ENCODE results near the gene SCFD2. TPM values are rescaled to one million over a fixed set of nuclear protein-coding genes. Genes with fewer than 3 reads are reported as not detected.

Gene SCFD2
- total and polyA plus RNA-seq, 10 of the 15 experiments (the other 5 are each of a cell fraction or from before 2014, with no cell fraction given) = 4.8 to 37.6 (median 24.9) TPM

GRCh38 chr4:53193111-53193510 is 172.8 kb downstream of the SCFD2 start:
- POLR2A ChIA-PET = no interaction called here
- Histone ChIP-seq H3K27ac (ENCODE audit: control insufficient read depth, insufficient read depth) (no peak overlapping the region), H3K9ac (ENCODE audit: control insufficient read depth, insufficient read depth, low read length) (no peak overlapping the region), H3K27me3 (replicated peaks in 1 of 2; ENCODE audit: control insufficient read depth in 2 of 2, insufficient read depth in 2 of 2, low read length in 1 of 2) (no peaks in the 10 kb centered on the region), H3K4me2 (ENCODE audit: control insufficient read depth, insufficient read depth) (no peak overlapping the region), H3K79me2 (ENCODE audit: control insufficient read depth, insufficient read depth, low read length) (no peaks in the 10 kb centered on the region), H3K36me3 (ENCODE audit: control insufficient read depth in 2 of 2, insufficient read depth in 2 of 2, low read length in 1 of 2) (no peaks in the 10 kb centered on the region), H3K4me3 (no peak overlapping the region), H3K9me3 (replicated peaks; ENCODE audit: control insufficient read depth, insufficient read depth, low read length) (no peaks in the 10 kb centered on the region), H3K4me1 (ENCODE audit: control insufficient read depth, insufficient read depth, low read length) (no peaks in the 10 kb centered on the region), H4K20me1 (ENCODE audit: control insufficient read depth, insufficient read depth) (no peaks in the 10 kb centered on the region), H2AFZ (ENCODE audit: control insufficient read depth, low read depth, low read length) (no peak overlapping the region)
- no peak for ATAC-seq
- SMC1A ChIA-PET (ENCODE audit: uncharacterized antibody, unreplicated experiment) = no interaction called here
- WGBS (ENCODE audit: insufficient coverage, insufficient replicate concordance, low lambda C conversion rate, missing lambda C conversion rate) = 91% methylated on average over 1 of the region's 1 CpG
- TF ChIP-seq PML (IDR thresholded peaks at IDR 0.05; ENCODE audit: low read length) (no peak), ZNF622 (IDR thresholded peaks at IDR 0.05) (no peak), NR2C1 (IDR thresholded peaks at IDR 0.05) (no peak), SIX5 (IDR thresholded peaks at IDR 0.05; ENCODE audit: low read depth, low read length, severe bottlenecking) (no peak), NR2C2 (IDR thresholded peaks at IDR 0.05; ENCODE audit: borderline replicate concordance, control insufficient read depth, insufficient read length, low read depth) (no peak), SIN3A (IDR thresholded peaks at IDR 0.05; ENCODE audit: low read depth, low read length) (no peak), NFIC (IDR thresholded peaks at IDR 0.05; ENCODE audit: low read depth, low read length) (no peak), ESRRA (IDR thresholded peaks at IDR 0.05; ENCODE audit: low read length) (no peak), JUND (IDR thresholded peaks at IDR 0.05; ENCODE audit: low read depth, low read length) (no peak), IRF4 (IDR thresholded peaks at IDR 0.05; ENCODE audit: low read depth, low read length) (no peak), SMAD5 (IDR thresholded peaks at IDR 0.05; ENCODE audit: low read depth) (no peak), SREBF1 (IDR thresholded peaks at IDR 0.05; ENCODE audit: low read length) (no peak), STAT1 (conservative IDR thresholded peaks at IDR 0.05) (no peak), KLF5 (IDR thresholded peaks at IDR 0.05; ENCODE audit: partially characterized antibody) (no peak), BMI1 (IDR thresholded peaks at IDR 0.05; ENCODE audit: borderline replicate concordance) (no peak)
- TF ChIP-seq, protein P1, sequence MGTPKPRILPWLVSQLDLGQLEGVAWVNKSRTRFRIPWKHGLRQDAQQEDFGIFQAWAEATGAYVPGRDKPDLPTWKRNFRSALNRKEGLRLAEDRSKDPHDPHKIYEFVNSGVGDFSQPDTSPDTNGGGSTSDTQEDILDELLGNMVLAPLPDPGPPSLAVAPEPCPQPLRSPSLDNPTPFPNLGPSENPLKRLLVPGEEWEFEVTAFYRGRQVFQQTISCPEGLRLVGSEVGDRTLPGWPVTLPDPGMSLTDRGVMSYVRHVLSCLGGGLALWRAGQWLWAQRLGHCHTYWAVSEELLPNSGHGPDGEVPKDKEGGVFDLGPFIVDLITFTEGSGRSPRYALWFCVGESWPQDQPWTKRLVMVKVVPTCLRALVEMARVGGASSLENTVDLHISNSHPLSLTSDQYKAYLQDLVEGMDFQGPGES (IDR thresholded peaks at IDR 0.05) = no peak
- RAD21 ChIA-PET (ENCODE audit: unreplicated experiment) = no interaction called here
- CTCF ChIA-PET = interaction anchor here (4.3 kb wide), 1 partner anchor 1040 kb away, joined by 16 read pairs; no protein-coding TSS in a partner anchor
- in situ Hi-C loops (cut with MboI) = loop anchor here (10.0 kb wide), 1 partner anchor 732 kb away; no protein-coding TSS in a partner anchor
- intact Hi-C loops (cut with micrococcal nuclease; ENCODE audit: unreplicated experiment) = loop anchor here (10.0 kb wide), 1 partner anchor 242 kb away; no protein-coding TSS in a partner anchor
- FAIRE-seq = no peak
- BruUV-seq (replicated peaks) = no TSS peak
- no peak for DNase-seq (ENCODE audit: low read depth, low spot score)
